GM23338 (cell line): Measurements from ENCODE around the gene BTBD9. TPM values are rescaled to one million over a fixed set of nuclear protein-coding genes. Genes with fewer than 3 reads are reported as not detected.

Source experiments
- ATAC-seq: fragments of 200-7000 bp; cut with Tn5 transposase; 3 replicates; pipeline ENCODE4 v1.9.1; 2020
- DNase-seq: peaks from one replicate; pipeline ENCODE4 v3.0.0-alpha.2; 2015; ENCODE audit warnings: low spot score
- H2AFZ ChIP-seq: fragments of 200-600 bp; sonication (generic); 2 replicates; pipeline ENCODE4 v1.8.0; 2016; ENCODE audit warnings: antibody characterized with exemption, mild to moderate bottlenecking, moderate library complexity
- H3F3A ChIP-seq: fragments of 200-600 bp; sonication (generic); replicated peaks from 2 replicates; pipeline ENCODE4 v1.8.0; 2017; ENCODE audit warnings: antibody characterized with exemption, mixed run types, low read depth
- H3K27ac ChIP-seq: fragments of 200-600 bp; sonication (generic); 2 replicates; pipeline ENCODE4 v1.6.1; 2016; ENCODE audit warnings: low read depth
- H3K27me3 ChIP-seq: fragments of 200-600 bp; sonication (generic); 2 replicates; pipeline ENCODE4 v1.8.0; 2016; ENCODE audit warnings: mild to moderate bottlenecking, mixed run types, moderate library complexity; ENCODE audit not compliant: insufficient read depth
- H3K36me3 ChIP-seq: fragments of 200-600 bp; sonication (generic); 2 replicates; pipeline ENCODE4 v1.8.0; 2016; ENCODE audit warnings: mild to moderate bottlenecking; ENCODE audit not compliant: insufficient read depth
- H3K4me1 ChIP-seq: fragments of 200-600 bp; sonication (generic); 2 replicates; pipeline ENCODE4 v1.8.0; 2016; ENCODE audit warnings: mild to moderate bottlenecking, moderate library complexity; ENCODE audit not compliant: insufficient read depth
- H3K4me2 ChIP-seq: fragments of 200-600 bp; sonication (generic); 2 replicates; pipeline ENCODE4 v1.7.1; 2017; ENCODE audit warnings: mixed run types
- H3K4me3 ChIP-seq: fragments of 200-600 bp; sonication (generic); 2 replicates; pipeline ENCODE4 v1.6.1; 2016; ENCODE audit warnings: mixed run types
- H3K79me2 ChIP-seq: fragments of 200-600 bp; sonication (generic); replicated peaks from 2 replicates; pipeline ENCODE4 v1.8.0; 2017; ENCODE audit warnings: mild to moderate bottlenecking; ENCODE audit not compliant: insufficient read depth
- H3K9me2 ChIP-seq: fragments of 200-600 bp; sonication (generic); 2 replicates; pipeline ENCODE4 v1.8.0; 2017; ENCODE audit not compliant: insufficient read depth
- H4K20me1 ChIP-seq: fragments of 200-600 bp; sonication (generic); replicated peaks from 2 replicates; pipeline ENCODE4 v1.8.0; 2017; ENCODE audit warnings: mild to moderate bottlenecking; ENCODE audit not compliant: insufficient read depth
- H3K27ac Mint-ChIP-seq: 2 replicates; pipeline ENCODE4 v1.8.0; 2020; ENCODE audit warnings: inconsistent platforms, mild to moderate bottlenecking, moderate library complexity, mixed read lengths
- H3K27me3 Mint-ChIP-seq: 3 replicates; pipeline ENCODE4 v1.8.0; 2022; ENCODE audit warnings: low read depth, mild to moderate bottlenecking, moderate library complexity, mixed read lengths, inconsistent platforms; ENCODE audit not compliant: insufficient read depth, poor library complexity
- H3K36me3 Mint-ChIP-seq: 3 replicates; pipeline ENCODE4 v1.8.0; 2021; ENCODE audit warnings: low read depth, mild to moderate bottlenecking, inconsistent platforms, moderate library complexity, mixed read lengths
- H3K4me1 Mint-ChIP-seq: 3 replicates; pipeline ENCODE4 v1.8.0; 2020; ENCODE audit warnings: mild to moderate bottlenecking, inconsistent platforms, mixed read lengths
- H3K4me3 Mint-ChIP-seq: 3 replicates; pipeline ENCODE4 v1.8.0; 2021; ENCODE audit warnings: moderate library complexity, mild to moderate bottlenecking, inconsistent platforms, mixed read lengths
- H3K9me3 Mint-ChIP-seq: 3 replicates; pipeline ENCODE4 v1.8.0; 2020; ENCODE audit warnings: moderate library complexity, mild to moderate bottlenecking, inconsistent platforms, mixed read lengths
- CREB1 ChIP-seq: fragments of 250-450 bp; sonication (Bioruptor Pico); IDR thresholded peaks from 2 replicates; pipeline ENCODE4 v1.5.0; 2020; ENCODE audit warnings: low read depth, mild to moderate bottlenecking, moderate library complexity
- ETS1 ChIP-seq: IDR thresholded peaks from 2 replicates; pipeline ENCODE4 v1.6.1; 2016; ENCODE audit warnings: antibody characterized with exemption
- EZH2 ChIP-seq: fragments of 200-600 bp; sonication (generic); IDR thresholded peaks from one replicate; pipeline ENCODE4 v1.8.0; 2017; ENCODE audit warnings: antibody characterized with exemption, mild to moderate bottlenecking, low read depth; ENCODE audit not compliant: unreplicated experiment
- EZH2phosphoT487 ChIP-seq: fragments of 200-600 bp; sonication (generic); IDR thresholded peaks from one replicate; pipeline ENCODE4 v1.8.1; 2018; ENCODE audit warnings: antibody characterized with exemption; ENCODE audit not compliant: unreplicated experiment
- NANOG ChIP-seq: IDR thresholded peaks from 2 replicates; pipeline ENCODE4 v1.6.1; 2016; ENCODE audit warnings: antibody characterized with exemption, borderline replicate concordance
- POLR2AphosphoS5 ChIP-seq: IDR thresholded peaks from 2 replicates; pipeline ENCODE4 v1.6.1; 2016; ENCODE audit warnings: antibody characterized with exemption, low read depth
- REST ChIP-seq: IDR thresholded peaks from one replicate; pipeline ENCODE4 v1.6.1; 2018; ENCODE audit warnings: antibody characterized with exemption; ENCODE audit not compliant: unreplicated experiment
- ZNF114 ChIP-seq: fragments of 250-450 bp; sonication (Bioruptor Pico); IDR thresholded peaks from 2 replicates; pipeline ENCODE4 v1.5.0; 2020; ENCODE audit warnings: mild to moderate bottlenecking, moderate library complexity
- ZNF331 ChIP-seq: fragments of 250-450 bp; sonication (Bioruptor Pico); IDR thresholded peaks from 2 replicates; pipeline ENCODE4 v1.5.0; 2020; ENCODE audit warnings: low read depth, mild to moderate bottlenecking, moderate library complexity
- ZNF462 ChIP-seq: fragments of 250-450 bp; sonication (Bioruptor Pico); IDR thresholded peaks from 2 replicates; pipeline ENCODE4 v1.5.0; 2020; ENCODE audit warnings: mild to moderate bottlenecking, moderate library complexity
- polyA plus RNA-seq: library from polyadenylated mRNA; unstranded; fragments of >200 nt; fragmentation: Nextera tagmentation; extraction: Ambion mirVana; gene quantifications from 2 replicates; pipeline ENCODE4 v1.2.1, GENCODE V29; 2016
- total RNA-seq: library from RNA; depleted of rRNA; stranded (reverse); fragments of >200 nt; shearing (Covaris generic); gene quantifications from 2 replicates; pipeline ENCODE4 v1.2.3, GENCODE V29; 2014
- TF ChIP-seq, protein P1 (sequence below), 2 experiments: fragments of 200-600 bp in 1 of 2; sonication (generic) in 1 of 2; conservative IDR thresholded peaks; 2 replicates each; pipeline versions ENCODE4 v1.5.1 to v1.6.1; 2016 to 2017; ENCODE audit warnings: antibody characterized with exemption in 2 of 2, low read depth in 2 of 2, mild to moderate bottlenecking in 2 of 2, moderate library complexity in 1 of 2

BTBD9 gene
- total and polyA plus RNA-seq, 2 experiments from 2014 or later: 4.2 to 5.3 TPM

DNA sequence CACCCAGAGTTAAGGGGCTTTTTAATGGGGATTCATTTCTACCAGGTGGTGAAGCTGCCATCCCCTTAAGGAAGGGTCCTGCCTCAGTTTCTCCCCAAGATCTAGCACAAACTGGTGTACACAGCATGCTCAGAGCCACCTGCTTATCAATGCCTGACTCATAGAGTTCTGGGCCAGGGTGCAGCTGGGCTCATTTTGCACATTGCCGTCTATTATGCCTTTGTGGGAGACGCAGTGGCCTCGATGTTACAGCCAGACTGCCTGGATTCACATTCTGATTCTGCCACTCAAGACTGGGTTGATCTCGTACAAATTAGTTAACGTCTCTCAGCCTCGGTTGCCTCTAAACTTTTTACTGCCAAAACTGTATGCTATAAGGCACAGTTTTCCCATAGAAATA, 454.5 kb downstream of the BTBD9 start:
- H3K27ac Mint-ChIP-seq: no peak overlapping the region
- Histone ChIP-seq H3K36me3 (no peaks in the 10 kb centered on the region), H3K4me2 (no peak overlapping the region), H3K79me2 (no peaks in the 10 kb centered on the region), H3K4me3 (no peak overlapping the region), H3K9me2 (no peaks in the 10 kb centered on the region), H3K27me3 (no peaks in the 10 kb centered on the region), H4K20me1 (no peaks in the 10 kb centered on the region), H3K4me1 (peaks cover 11% of the 10 kb centered on the region), H2AFZ (no peak overlapping the region), H3F3A (no peaks in the 10 kb centered on the region), H3K27ac (no peak overlapping the region)
- no peak for ATAC-seq
- no peak overlapping the region for H3K4me3 Mint-ChIP-seq
- H3K27me3 Mint-ChIP-seq: peaks cover 9% of the 10 kb centered on the region
- peaks cover 10% of the 10 kb centered on the region for H3K4me1 Mint-ChIP-seq
- TF ChIP-seq ETS1 (no peak), ZNF114 (CRISPR knock-in tag) (no peak), ZNF462 (CRISPR knock-in tag) (no peak), CREB1 (CRISPR knock-in tag) (no peak), POLR2AphosphoS5 (no peak), EZH2 (no peak), ZNF331 (CRISPR knock-in tag) (no peak), NANOG (no peak), REST (no peak), EZH2phosphoT487 (no peak)
- TF ChIP-seq, protein P1, sequence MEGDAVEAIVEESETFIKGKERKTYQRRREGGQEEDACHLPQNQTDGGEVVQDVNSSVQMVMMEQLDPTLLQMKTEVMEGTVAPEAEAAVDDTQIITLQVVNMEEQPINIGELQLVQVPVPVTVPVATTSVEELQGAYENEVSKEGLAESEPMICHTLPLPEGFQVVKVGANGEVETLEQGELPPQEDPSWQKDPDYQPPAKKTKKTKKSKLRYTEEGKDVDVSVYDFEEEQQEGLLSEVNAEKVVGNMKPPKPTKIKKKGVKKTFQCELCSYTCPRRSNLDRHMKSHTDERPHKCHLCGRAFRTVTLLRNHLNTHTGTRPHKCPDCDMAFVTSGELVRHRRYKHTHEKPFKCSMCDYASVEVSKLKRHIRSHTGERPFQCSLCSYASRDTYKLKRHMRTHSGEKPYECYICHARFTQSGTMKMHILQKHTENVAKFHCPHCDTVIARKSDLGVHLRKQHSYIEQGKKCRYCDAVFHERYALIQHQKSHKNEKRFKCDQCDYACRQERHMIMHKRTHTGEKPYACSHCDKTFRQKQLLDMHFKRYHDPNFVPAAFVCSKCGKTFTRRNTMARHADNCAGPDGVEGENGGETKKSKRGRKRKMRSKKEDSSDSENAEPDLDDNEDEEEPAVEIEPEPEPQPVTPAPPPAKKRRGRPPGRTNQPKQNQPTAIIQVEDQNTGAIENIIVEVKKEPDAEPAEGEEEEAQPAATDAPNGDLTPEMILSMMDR (conservative IDR thresholded peaks at IDR 0.05; ENCODE audit: low read depth in 2 of 2): no peak
- no peaks in the 10 kb centered on the region for H3K9me3 Mint-ChIP-seq
- no peaks in the 10 kb centered on the region for H3K36me3 Mint-ChIP-seq
- DNase-seq: no peak
